Stomach (tissue), 9 donors: ENCODE measurements around the gene WFDC2. TPM values are rescaled to one million over a fixed set of nuclear protein-coding genes. Genes with fewer than 3 reads are reported as not detected.

Experiments
- DNase-seq, 2 donors: peaks; one replicate each; pipeline versions ENCODE4 v3.0.0 to v3.0.0-alpha.2; 2013 to 2019
- H3K27ac ChIP-seq, 5 donors: fragments of 200-600 bp in 4 of 5; sonication (generic) in 4 of 5; one replicate each; pipeline ENCODE4 v1.5.1; 2013 to 2019; ENCODE audit warnings: mild to moderate bottlenecking in 1 of 5, moderate library complexity in 1 of 5
- H3K27me3 ChIP-seq, 3 donors: fragments of 200-600 bp; sonication (generic); one replicate each; pipeline ENCODE4 v1.5.1; 2017 to 2019; ENCODE audit warnings: mixed run types in 1 of 3
- H3K36me3 ChIP-seq, 4 donors: fragments of 200-600 bp; sonication (generic); 1 replicate in 3 of 4; 2 replicates in 1 of 4; pipeline ENCODE4 v1.5.1; 2016 to 2019
- H3K4me1 ChIP-seq, 4 donors: fragments of 200-600 bp; sonication (generic); one replicate each; pipeline ENCODE4 v1.5.1; 2016 to 2019
- H3K4me3 ChIP-seq, 4 donors: fragments of 200-600 bp; sonication (generic) in 3 of 4; one replicate each; pipeline ENCODE4 v1.5.1; 2016 to 2019; ENCODE audit warnings: mild to moderate bottlenecking in 1 of 4
- H3K9me3 ChIP-seq, 4 donors: fragments of 200-600 bp; sonication (generic); one replicate each; pipeline ENCODE4 v1.5.1; 2016 to 2019
- CTCF ChIP-seq, 7 experiments: fragments of 450-650 bp in 4 of 7; fragments of 200-600 bp in 3 of 7; sonication (generic) in 3 of 7; IDR thresholded peaks; one replicate each; pipeline ENCODE4 v1.5.1; 2016 to 2019; ENCODE audit warnings: antibody characterized with exemption in 7 of 7, control low read depth in 2 of 7, mild to moderate bottlenecking in 1 of 7
- EP300 ChIP-seq: sonication (generic); formaldehyde crosslinking; IDR thresholded peaks from one replicate; pipeline ENCODE4 v1.6.1; 2017; ENCODE audit warnings: antibody characterized with exemption
- POLR2A ChIP-seq, 4 donors: fragments of 450-650 bp; IDR thresholded peaks; one replicate each; pipeline ENCODE4 v1.6.1; 2016; ENCODE audit warnings: antibody characterized with exemption in 4 of 4, control low read depth in 2 of 4, mild to moderate bottlenecking in 1 of 4, moderate library complexity in 1 of 4
- POLR2AphosphoS5 ChIP-seq, 3 donors: sonication (generic); formaldehyde crosslinking; IDR thresholded peaks; one replicate each; pipeline ENCODE4 v1.6.1; 2016; ENCODE audit warnings: antibody characterized with exemption in 3 of 3
- WGBS, 5 donors: extraction: QIAGEN DNeasy Blood & Tissue Kit in 3 of 5; methylation state at CpG; one replicate each; pipeline versions ENCODE4 v1.1.5 to v1.1.7; 2013 to 2018; 5-methylcytosine and 5-hydroxymethylcytosine counted together
- intact Hi-C: fragments of 100-400 bp; cut with DNase I; formaldehyde crosslinking; loops from one replicate; pipeline ENCODE4 v1.15.1; 2023; ENCODE audit warnings: low total_unique reads
- polyA plus RNA-seq, 3 donors: library from polyadenylated mRNA; stranded (reverse); fragments of 200-250 nt; gene quantifications; one replicate each; pipeline ENCODE4 v1.2.3, GENCODE V29; 2013
- total RNA-seq, 5 donors: library from RNA; depleted of rRNA; stranded (reverse); fragments of >200 nt; gene quantifications; one replicate each; pipeline versions ENCODE4 v1.1.0 to v1.2.3, GENCODE V29; 2014 to 2016
- donor health status: healthy with polysubstance abuse.
- donor health status: Bipolar disorder and iron deficiency.
- donor health status: healthy.

Gene WFDC2
- total and polyA plus RNA-seq, 8 donors, result 2.2 to 82.8 (median 49.0) TPM; not detected in 1

DNA sequence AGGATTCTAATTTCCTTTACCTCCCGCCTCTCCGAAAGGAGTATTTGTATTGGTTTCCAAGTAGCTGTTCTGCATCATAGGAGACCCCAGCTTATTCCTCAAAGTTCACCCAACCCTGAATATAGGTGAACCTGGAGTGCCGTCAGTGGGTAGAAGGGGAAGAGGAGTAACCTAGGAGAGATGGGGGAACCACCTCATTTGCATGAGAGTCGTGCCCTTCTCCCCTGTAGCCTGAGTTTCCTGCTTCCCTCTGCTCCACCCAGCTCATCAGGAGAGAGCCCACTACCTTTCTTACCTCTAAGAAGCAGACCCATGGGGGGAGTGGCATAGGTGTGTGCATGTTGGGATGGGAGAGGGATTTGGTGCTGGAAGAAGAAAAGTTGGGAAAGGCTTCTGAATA, 17.3 kb upstream of the WFDC2 start:
- whole genome bisulfite sequencing, 5 donors, result 52 to 62% (median 54%) methylated on average over 4 of the region's 4 CpGs
- no peak for DNase-seq

GRCh38 chr20:45452772-45453691, 16.5 kb upstream of the WFDC2 start:
- peak overlapping the region in 1 of 5 donors; percentile 19 for H3K27ac ChIP-seq
- no peak overlapping the region for H3K4me3 ChIP-seq
- 59 to 77% (median 69%) methylated on average over 4 of the region's 4 CpGs for WGBS, 5 donors
- peaks cover 0 to 24% (median 7%) of the 10 kb centered on the region in 4 donors for H3K4me1 ChIP-seq
- DNase-seq, result no peak
- no peaks in the 10 kb centered on the region for H3K36me3 ChIP-seq
- no peaks in the 10 kb centered on the region for H3K9me3 ChIP-seq
- no peaks in the 10 kb centered on the region for H3K27me3 ChIP-seq
- no peak for TF ChIP-seq POLR2AphosphoS5 (IDR thresholded peaks at IDR 0.05)
- TF ChIP-seq CTCF (IDR thresholded peaks at IDR 0.05), result no peak
- no peak for TF ChIP-seq EP300
- no peak for TF ChIP-seq POLR2A (IDR thresholded peaks at IDR 0.05)
- intact Hi-C loops, result no loop called here

More for the DNA sequence above, 17.3 kb upstream of the WFDC2 start:
- intact Hi-C loops, result no loop called here
- Histone ChIP-seq H3K4me1 (peaks cover 0 to 27% (median 7%) of the 10 kb centered on the region in 4 donors), H3K9me3 (no peaks in the 10 kb centered on the region), H3K36me3 (no peaks in the 10 kb centered on the region), H3K27ac (peak overlapping the region in 1 of 5 donors; percentile 19), H3K27me3 (no peaks in the 10 kb centered on the region), H3K4me3 (no peak overlapping the region)
- TF ChIP-seq EP300 (no peak), POLR2A (IDR thresholded peaks at IDR 0.05) (no peak), CTCF (IDR thresholded peaks at IDR 0.05) (no peak), POLR2AphosphoS5 (IDR thresholded peaks at IDR 0.05) (no peak)

DNA sequence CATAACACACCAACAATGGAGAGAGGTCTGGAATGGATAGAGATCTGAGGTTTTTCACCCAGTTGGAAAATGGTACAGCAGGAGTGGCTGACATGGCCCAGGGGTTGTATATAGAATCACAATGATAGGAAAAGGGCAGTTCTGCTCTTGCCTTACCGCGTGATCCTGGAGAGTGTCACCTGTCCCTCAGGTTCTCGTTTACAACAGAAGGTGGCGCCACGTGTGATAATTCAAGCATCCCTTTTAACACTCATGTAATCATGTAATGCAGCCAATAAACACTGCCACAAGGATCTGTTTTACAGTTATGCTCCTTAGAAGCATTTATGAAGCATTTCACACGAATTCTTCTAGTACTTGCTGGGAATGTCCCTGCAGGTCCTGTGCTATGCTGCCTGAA, 12.9 kb upstream of the WFDC2 start:
- peak in 1 of 3 donors; percentile 36 for TF ChIP-seq POLR2AphosphoS5 (IDR thresholded peaks at IDR 0.05)
- TF ChIP-seq POLR2A (IDR thresholded peaks at IDR 0.05), result no peak
- TF ChIP-seq CTCF (IDR thresholded peaks at IDR 0.05), result peak in 4 of 7 experiments; percentile 17 to 35 (median 28)
- no peak for TF ChIP-seq EP300
- WGBS, 5 donors, result 10 to 24% (median 18%) methylated on average over 6 of the region's 6 CpGs
- no peak overlapping the region for H3K4me3 ChIP-seq
- no peak overlapping the region for H3K27ac ChIP-seq
- intact Hi-C loops, result no loop called here
- peak; percentile 60 to 70 for DNase-seq
- peaks cover 0 to 6% (median 0%) of the 10 kb centered on the region in 4 donors for H3K4me1 ChIP-seq
- no peaks in the 10 kb centered on the region for H3K9me3 ChIP-seq
- H3K27me3 ChIP-seq, result no peaks in the 10 kb centered on the region
- H3K36me3 ChIP-seq, result no peaks in the 10 kb centered on the region

- no peaks in the 10 kb centered on the region for H3K36me3 ChIP-seq
- H3K27me3 ChIP-seq, result peaks cover 0 to 3% (median 0%) of the 10 kb centered on the region in 3 donors
- whole genome bisulfite sequencing, 5 donors, result 53 to 63% (median 58%) methylated on average over 5 of the region's 5 CpGs
- H3K4me1 ChIP-seq, result no peaks in the 10 kb centered on the region
- no peak overlapping the region for H3K4me3 ChIP-seq
- no peaks in the 10 kb centered on the region for H3K9me3 ChIP-seq
- DNase-seq, result no peak
- TF ChIP-seq CTCF (IDR thresholded peaks at IDR 0.05) (peak in 1 of 7 experiments; percentile 15), EP300 (no peak)
- intact Hi-C loops, result no loop called here
- no peak overlapping the region for H3K27ac ChIP-seq
These were observed 9.9 kb upstream of the WFDC2 start for GRCh38 chr20:45459606-45460005.
